ENCODE results near the gene TNFRSF4.

DNA sequence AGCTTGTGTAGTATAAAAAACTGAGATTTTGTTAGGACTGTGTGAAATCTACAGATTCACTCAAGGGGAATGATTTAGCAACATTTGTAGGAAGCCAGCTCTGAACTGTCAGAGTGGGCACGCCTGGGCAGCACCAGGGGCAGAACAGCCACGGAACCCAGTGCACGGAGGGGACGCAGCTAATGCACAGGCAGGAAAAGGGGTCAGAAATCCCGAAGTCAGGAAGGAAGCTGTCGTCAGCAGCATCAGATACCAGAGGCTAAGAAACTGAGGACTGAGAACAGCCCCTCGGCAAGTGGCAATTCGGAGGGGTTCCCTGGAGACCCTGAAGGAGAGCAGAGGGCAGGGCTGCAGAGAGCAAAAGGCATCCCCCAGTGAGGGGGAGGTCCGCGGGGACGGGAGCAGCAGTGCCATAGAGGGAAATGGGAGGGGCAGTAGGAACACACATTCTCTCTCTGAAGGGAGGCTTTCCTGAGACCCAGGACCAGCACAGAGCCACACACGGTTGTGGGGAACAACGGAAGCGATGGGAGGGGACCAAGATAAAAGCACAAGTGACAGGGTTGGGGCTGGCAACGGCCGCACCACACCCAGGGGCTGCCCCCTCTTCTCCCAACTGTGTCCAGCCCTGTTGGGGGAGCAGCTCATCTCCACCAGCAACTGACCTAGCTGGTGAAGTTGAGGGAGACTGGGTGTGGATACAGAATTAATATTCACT is 47.0 kb upstream of the TNFRSF4 start:
- no peak for TF ChIP-seq EGR1 (IDR thresholded peaks at IDR 0.05; ENCODE audit: low read depth)
- no peak for TF ChIP-seq POLR2A (IDR thresholded peaks at IDR 0.05; ENCODE audit: borderline replicate concordance, extremely low read depth, insufficient read depth, insufficient read length)
- no peak for TF ChIP-seq YY1 (IDR thresholded peaks at IDR 0.05; ENCODE audit: extremely low read depth, insufficient replicate concordance, low read depth, low read length)
- no peak for TF ChIP-seq EZH2phosphoT487 (IDR thresholded peaks at IDR 0.05; ENCODE audit: borderline replicate concordance)
- TF ChIP-seq, protein P1, sequence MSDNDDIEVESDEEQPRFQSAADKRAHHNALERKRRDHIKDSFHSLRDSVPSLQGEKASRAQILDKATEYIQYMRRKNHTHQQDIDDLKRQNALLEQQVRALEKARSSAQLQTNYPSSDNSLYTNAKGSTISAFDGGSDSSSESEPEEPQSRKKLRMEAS (IDR thresholded peaks at IDR 0.05), result no peak
- TF ChIP-seq TCF7L2 (IDR thresholded peaks at IDR 0.05; ENCODE audit: borderline replicate concordance, extremely low read depth, insufficient read depth, insufficient read length), result no peak
- no peak for TF ChIP-seq RAD21 (IDR thresholded peaks at IDR 0.05; ENCODE audit: low read depth)
- TF ChIP-seq POLR2AphosphoS5 (IDR thresholded peaks at IDR 0.05; ENCODE audit: low read depth, low read length), result no peak
- TF ChIP-seq, protein P2, sequence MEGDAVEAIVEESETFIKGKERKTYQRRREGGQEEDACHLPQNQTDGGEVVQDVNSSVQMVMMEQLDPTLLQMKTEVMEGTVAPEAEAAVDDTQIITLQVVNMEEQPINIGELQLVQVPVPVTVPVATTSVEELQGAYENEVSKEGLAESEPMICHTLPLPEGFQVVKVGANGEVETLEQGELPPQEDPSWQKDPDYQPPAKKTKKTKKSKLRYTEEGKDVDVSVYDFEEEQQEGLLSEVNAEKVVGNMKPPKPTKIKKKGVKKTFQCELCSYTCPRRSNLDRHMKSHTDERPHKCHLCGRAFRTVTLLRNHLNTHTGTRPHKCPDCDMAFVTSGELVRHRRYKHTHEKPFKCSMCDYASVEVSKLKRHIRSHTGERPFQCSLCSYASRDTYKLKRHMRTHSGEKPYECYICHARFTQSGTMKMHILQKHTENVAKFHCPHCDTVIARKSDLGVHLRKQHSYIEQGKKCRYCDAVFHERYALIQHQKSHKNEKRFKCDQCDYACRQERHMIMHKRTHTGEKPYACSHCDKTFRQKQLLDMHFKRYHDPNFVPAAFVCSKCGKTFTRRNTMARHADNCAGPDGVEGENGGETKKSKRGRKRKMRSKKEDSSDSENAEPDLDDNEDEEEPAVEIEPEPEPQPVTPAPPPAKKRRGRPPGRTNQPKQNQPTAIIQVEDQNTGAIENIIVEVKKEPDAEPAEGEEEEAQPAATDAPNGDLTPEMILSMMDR (IDR thresholded peaks at IDR 0.05 in 2 of 3, conservative IDR thresholded peaks at IDR 0.05 in 1 of 3; ENCODE audit: borderline replicate concordance in 1 of 3, insufficient read depth in 1 of 3, low read depth in 2 of 3, low read length in 2 of 3), result no peak
- TF ChIP-seq CEBPB (IDR thresholded peaks at IDR 0.05; ENCODE audit: low read depth), result no peak
- TF ChIP-seq ZNF274 (IDR thresholded peaks at IDR 0.05; ENCODE audit: low read depth, low read length), result no peak
- no peak for TF ChIP-seq SRF (IDR thresholded peaks at IDR 0.05; ENCODE audit: low read depth)
- TF ChIP-seq, protein P3, sequence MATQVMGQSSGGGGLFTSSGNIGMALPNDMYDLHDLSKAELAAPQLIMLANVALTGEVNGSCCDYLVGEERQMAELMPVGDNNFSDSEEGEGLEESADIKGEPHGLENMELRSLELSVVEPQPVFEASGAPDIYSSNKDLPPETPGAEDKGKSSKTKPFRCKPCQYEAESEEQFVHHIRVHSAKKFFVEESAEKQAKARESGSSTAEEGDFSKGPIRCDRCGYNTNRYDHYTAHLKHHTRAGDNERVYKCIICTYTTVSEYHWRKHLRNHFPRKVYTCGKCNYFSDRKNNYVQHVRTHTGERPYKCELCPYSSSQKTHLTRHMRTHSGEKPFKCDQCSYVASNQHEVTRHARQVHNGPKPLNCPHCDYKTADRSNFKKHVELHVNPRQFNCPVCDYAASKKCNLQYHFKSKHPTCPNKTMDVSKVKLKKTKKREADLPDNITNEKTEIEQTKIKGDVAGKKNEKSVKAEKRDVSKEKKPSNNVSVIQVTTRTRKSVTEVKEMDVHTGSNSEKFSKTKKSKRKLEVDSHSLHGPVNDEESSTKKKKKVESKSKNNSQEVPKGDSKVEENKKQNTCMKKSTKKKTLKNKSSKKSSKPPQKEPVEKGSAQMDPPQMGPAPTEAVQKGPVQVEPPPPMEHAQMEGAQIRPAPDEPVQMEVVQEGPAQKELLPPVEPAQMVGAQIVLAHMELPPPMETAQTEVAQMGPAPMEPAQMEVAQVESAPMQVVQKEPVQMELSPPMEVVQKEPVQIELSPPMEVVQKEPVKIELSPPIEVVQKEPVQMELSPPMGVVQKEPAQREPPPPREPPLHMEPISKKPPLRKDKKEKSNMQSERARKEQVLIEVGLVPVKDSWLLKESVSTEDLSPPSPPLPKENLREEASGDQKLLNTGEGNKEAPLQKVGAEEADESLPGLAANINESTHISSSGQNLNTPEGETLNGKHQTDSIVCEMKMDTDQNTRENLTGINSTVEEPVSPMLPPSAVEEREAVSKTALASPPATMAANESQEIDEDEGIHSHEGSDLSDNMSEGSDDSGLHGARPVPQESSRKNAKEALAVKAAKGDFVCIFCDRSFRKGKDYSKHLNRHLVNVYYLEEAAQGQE (IDR thresholded peaks at IDR 0.05; ENCODE audit: low read depth), result no peak

All from HCT116 (cell line).